GM18526 (cell line): Measurements from ENCODE around the gene FBLN2.

Experiments used
- POLR2A ChIP-seq: IDR thresholded peaks from 3 replicates; pipeline ENCODE4 v1.6.1; 2011; ENCODE audit not compliant: insufficient read length; ENCODE audit errors: extremely low read depth

The FBLN2 gene

DNA sequence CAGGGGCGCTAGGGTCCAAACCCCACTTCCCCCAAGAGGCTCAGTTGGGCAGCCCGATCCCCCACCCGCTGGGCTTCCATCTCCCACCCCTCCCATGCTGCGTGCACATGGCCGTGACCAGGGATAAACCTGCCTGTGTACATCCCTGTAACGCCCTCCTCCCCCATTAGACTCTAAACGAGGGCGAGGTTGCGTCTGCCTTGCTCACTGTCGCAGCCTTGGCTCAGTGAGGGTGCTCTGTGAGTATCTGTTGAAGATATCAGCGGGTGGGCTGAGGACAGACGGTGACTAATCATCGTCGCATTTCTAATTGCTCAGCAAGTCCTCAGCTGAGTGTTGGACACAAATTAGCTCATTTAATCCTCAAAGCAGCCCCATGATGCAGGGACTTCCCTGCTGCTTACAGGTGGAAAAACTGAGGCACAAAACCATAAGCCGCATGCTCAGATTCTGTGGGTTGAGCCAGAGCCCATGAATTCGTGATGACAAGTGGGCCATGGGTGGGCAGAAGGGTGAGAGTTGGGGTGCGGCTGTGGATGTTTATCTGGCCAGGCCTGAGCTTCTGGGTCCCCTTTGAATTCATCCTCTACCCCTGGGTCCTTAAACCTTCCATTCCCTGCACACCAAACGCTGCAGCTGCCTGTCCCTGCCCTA is 26.0 kb downstream of the FBLN2 start:
- no peak for TF ChIP-seq POLR2A

DNA sequence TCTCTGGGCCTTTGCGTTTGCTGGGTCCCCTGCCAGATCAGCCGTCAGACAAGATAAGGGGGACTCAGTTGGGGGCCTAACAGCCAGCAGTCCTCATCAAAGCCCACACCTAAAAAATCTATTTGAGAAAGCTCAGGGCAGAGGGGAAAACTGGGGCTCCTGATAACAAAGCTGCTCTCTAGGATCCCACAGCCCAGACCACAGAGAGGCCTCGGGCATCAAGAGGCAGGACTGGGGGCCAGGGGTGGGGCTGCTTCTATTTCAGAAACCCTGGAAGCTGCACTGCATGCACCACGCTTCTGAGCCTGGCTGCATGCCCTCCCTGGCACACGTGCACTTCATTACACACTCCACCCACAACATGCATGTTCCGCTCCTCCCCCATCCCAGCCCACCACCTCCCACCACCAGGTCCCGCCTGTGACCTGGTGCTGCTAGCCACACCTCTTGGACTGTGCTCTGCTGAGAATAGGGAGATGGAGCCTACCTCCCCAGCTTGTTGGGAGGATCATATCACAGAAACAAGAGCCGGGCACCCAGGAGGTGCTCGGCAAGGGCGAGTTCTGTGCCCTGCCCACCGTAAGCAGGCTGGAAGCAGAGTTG is 26.6 kb downstream of the FBLN2 start:
- TF ChIP-seq POLR2A = no peak

DNA sequence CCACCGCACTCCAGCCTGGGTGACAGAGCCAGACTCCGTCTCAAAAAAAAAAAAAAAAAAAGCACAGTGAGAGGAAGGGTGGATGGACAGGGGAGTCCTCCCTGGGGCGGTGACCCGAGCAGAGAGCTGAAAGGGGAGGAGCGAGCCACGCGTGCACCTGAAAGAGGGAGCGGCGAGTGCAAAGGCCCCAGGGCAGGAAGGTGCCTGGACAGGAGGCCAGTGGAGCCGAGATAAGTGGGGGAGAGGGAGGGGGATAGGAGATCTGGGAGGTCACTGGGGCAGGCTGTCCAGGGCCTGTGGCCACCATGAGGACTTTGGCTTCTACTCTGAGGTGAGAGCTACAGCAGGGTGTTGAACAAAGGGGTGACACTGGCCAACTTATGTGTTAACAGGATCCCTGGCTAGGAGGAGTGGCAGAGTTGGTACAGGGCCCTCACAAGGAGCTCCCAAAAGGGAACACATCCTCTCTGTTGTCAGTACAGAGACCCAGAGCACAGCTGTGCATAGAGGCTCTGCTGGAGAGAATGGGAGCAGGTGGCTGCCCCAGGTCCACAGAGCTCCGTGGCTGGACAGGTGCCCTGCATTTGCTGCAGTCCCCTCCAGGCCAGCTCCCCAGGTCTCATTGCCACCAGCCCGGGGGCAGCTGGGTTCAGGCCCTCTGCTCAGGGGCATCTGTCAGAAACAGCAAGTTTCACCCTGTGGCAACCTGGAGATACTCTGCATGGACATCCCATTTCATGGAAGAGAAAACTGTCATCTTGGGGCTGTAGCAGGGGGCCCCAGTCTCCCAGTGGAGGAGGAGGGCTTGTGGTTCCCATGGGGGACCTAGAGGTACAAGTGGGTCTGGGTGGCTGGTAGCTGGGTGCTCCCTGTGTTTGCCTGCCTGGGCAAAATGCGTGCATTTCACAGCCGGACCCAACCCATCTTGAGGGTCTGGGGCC is 28.5 kb downstream of the FBLN2 start:
- TF ChIP-seq POLR2A = no peak

DNA sequence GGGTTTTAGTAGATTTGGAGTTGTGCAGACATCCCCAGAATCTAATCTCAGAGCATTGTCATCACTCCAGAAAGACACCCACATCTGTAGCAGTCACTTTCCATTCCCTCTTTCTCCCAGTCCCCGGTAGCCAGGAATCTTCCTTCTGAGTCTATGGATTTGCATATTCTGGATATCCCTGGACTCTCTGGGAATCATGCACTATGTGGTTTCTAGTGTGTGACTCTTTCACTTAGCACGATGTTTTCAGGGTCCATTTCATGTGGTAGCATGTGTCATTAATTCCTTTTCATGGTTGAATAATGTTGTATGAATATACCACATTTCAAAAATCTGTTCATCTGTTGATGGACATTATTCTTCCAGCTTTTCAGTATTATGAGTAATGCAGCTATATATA is 29.3 kb downstream of the FBLN2 start:
- no peak for TF ChIP-seq POLR2A

DNA sequence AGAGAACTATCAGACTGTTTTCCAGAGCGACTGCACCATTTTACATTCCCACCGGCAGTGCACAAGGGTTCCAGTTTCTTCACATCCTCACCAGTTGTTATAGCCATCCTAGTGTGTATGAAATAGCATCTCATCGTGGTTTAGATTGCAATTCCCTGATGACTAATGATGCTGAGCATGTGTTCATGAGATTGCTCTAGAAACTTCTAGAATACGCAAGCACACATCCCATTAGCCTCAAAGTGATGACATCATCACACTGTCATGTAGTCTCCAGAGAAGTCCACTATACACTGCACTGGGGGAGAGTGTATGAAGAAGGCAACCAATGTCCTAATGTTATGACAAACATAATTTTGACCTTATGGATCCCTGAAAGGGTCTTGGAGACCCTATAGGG is 30.1 kb downstream of the FBLN2 start:
- no peak for TF ChIP-seq POLR2A

DNA sequence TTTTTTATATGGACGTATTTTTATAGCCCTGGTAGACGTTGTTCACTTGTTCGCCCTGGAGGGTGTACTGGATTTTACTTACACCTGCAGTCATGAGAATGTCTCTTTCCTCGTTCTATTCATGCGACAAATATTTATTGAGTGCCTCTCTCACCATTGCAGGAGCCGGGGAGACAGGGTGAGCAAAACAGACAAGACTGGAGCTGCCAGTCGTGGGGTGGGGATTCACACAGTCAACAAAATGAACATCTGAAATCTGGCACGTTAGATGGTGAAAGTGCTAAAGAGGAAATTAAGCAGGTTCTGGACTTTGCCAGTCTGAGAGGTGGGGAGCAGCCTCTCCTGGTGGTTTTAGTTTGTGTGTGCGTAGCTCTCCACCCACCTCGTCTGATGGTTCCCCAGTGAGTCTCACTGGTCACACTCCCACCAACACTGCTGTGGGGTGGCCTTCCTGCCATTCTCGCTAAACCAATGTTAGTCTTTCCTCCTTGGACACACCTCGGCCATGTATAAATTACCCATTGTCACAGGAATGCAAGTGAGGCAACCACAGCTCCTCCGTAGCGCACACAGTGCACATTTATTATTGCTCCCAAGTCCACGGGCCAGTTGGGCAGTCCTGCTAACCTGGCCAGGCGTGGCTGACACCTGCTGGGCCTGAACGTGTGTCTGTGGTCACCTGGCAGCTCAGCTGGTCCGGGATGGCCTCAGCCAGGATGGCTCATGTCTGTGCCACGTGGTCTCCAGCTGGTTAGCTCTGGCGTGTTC is 31.5 kb downstream of the FBLN2 start:
- no peak for TF ChIP-seq POLR2A

DNA sequence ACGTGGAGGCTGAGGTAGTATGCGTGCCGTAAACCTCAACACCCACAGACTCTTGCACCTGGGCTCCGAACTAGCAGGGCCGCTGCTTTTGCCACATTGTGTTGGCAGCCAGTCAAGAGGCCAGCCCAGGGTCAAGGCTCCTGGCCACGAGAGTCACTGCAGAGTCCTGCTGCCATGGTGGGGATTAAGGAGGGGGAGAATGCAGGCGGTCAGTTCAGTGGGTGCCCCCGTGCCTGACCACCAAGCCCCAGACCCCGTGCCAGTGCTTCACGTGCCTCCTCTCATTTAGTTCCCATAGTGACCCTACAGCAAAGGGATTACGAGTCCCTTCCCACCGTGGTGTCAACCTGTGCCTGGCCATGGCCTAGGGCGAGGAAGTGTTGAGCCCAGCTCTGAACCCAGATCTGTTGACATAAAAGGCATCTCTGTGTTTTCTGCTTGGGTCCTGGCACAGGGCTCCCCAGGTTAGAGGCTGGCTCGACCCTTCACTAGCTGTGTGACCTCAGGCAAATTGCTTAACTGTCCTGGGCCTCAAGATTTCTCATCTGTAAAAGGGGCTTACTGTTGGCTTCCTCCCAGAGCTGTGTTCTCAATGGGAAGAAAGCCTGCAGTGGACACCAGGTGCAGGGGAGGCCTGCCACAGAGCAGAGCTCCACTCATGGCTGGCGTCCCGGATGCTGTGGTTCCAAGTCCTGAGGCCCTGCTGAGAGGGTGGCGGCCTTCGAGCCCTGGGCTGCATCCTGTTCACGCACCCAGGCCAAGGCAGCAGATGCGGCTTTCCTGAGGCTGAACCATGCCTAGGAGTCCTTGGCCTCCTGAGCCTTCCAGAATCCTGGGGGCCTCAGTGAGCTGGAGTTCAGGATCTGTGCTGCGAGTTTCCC is 32.8 kb downstream of the FBLN2 start:
- TF ChIP-seq POLR2A = no peak

DNA sequence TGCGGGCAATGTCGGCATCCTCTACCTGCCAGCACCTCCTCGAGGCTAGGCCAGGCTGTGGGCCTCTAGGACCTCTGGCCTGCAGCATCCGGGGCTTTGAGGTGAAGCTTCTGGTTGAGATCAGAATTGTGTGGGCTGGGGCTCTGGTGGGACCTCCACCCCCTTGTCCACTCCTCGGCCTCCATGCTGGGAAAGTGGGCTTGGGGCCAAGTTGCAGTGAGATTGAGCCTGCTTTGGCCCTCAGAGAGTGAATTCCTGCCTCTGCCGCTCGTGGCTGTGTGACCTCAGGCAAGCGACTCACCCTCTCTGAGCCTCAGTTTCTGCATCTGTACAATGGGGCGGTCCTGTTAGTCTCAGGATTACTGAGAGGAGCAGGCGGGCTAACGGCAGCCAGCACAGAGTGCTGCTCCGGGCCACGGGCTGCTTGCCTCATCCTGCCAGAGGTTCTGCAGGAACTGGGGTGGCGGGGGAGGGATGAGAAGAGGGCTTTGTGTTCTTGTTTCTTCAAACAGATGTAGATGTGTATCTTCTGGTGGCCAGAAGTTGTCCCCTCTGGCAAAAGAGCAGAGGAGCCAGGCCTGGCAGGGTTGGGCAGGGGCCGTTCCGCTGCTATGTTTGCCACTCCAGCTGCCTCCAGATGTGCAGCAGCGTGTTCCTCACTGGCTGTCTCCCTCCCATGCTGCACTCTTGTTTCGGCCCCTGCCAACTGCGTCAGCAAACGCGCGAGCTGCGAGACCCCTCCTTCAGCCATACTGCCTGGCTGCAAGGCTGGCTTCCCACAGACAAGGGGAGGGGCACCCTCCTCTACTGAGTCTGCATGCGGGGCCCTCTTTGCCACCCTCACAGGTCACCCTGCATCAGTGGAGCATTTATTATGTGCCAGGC is 33.7 kb downstream of the FBLN2 start:
- no peak for TF ChIP-seq POLR2A

DNA sequence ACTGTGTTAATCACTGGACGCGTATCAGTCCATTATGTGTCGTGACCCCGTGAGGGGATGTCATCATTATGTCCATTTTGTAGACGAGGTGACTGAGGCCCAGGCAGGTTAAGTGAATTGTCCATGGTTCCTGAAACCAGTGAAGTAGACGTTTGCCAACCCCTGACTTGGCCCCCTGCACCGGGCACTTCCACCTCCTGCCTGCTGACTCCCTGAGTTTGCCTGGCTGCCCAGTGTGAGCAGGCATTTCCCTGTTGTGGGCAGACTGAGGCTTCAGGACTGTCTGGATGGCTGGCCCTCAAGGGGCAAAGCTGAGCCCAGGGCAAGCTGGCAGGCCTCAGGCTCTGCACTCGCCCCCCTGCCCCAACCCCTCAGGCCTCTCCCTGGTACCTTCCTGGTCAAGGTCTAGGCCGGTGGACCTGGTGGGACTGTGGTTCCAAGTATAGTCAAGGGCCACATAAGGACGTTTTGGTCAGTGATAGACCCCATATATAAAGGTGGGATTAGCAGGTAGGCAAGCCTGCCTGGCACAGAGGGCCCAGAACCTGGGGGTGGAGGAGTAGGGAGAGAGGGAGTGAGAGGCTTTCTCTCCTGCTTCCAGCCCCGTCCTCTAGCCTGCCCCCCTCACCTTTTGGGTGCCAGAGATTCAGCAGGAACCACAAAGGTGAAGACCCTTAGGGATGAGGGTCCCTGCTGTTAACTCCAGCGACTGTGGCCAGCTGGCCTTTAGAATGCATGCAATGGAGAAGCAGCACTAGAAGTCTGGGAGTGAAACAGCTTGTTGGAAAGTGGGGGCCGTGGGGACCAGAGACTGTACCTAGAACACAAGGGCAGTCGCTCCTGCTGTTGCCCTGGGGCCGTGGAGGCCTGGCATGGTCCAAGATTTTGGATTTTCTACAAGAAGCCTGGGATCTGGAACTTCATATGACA is 34.6 kb downstream of the FBLN2 start:
- no peak for TF ChIP-seq POLR2A

DNA sequence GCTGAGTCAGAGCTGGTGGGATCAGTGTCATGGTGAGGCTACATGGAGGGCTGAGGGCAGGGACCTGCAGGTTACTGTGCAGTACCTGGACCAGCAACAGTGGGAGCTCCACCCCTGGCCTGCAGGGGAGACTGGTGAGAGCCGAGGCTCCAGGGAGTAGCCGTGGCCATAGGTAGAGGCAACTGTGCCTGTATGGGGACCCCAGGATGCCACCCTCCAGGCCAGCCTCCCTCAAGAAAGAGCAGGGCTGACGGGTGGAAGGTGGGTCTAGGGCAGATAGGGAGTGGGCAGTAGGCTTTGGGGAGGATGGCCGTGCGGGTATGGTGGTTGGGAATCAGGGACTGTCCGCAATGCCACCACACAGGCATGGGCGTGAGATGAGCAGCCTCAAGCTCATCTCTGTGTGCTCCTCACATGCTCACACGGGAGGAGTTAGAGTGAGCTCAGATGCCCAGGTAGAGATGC is 35.5 kb downstream of the FBLN2 start:
- no peak for TF ChIP-seq POLR2A

DNA sequence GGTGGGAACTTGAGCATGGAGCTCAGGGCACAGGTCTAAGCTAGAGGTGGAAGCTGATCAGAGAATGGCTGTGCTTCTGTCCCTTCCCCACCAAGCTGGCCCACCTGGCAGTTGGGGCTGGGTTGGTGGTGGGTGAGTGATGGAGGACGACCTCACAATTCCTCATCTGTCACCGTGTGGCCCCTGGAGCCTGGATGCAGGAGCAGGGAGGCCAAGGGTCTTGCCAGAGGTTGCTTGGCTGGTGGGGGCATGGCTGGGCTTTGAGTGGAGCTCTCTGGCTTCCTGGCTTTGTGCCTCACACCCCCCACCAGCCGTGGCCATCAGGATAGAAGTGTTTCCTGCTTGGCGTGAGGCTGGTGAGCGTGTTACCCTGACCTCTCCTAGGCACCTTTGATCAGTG is 36.0 kb downstream of the FBLN2 start:
- TF ChIP-seq POLR2A = no peak

DNA sequence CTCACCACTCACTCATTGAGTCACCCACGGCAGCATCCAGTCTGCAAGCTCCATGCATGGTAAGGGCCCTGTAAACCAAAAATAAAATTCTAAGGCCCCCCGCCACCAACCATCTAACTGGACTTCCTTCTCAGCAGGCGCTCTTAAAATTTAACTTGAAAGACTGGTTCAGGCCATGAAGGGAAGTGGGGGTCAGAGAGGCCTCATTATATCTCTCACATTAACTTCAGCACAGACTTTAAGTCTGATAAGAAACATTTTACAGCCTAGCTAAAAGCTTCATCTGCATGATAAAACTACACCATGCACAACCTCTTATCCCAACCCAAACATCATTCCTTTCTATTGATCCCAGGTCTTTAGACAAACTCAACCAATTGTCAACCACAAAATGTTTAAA is 38.5 kb downstream of the FBLN2 start:
- no peak for TF ChIP-seq POLR2A
